Measurements from ENCODE around the gene EIF6. TPM values are rescaled to one million over a fixed set of nuclear protein-coding genes. Genes with fewer than 3 reads are reported as not detected.

The EIF6 gene
- total and polyA plus RNA-seq, 2 of the 8 experiments (the other 6 are each of a cell fraction or from before 2014, with no cell fraction given) = 184 to 319 TPM

- peak; percentile 71 to 84 for TF ChIP-seq POLR2A (IDR thresholded peaks at IDR 0.05; ENCODE audit: control extremely low read depth in 1 of 2, low read depth in 2 of 2, low read length in 2 of 2)
- peak; percentile 86 for TF ChIP-seq JUN (IDR thresholded peaks at IDR 0.05; ENCODE audit: low read depth, low read length)
- TF ChIP-seq TCF12 (IDR thresholded peaks at IDR 0.05; ENCODE audit: low read depth, low read length) = peak; percentile 93
- peak in 1 of 2 experiments; percentile 5; a peak in 2 of 4 replicates for TF ChIP-seq RAD21 (IDR thresholded peaks at IDR 0.05 in 1 of 2, conservative IDR thresholded peaks at IDR 0.05 in 1 of 2; ENCODE audit: low read depth in 2 of 2, low read length in 2 of 2)
- peak; percentile 70 for TF ChIP-seq TAF1 (IDR thresholded peaks at IDR 0.05; ENCODE audit: low read depth, low read length)
- peak in 1 of 2 experiments; percentile 79; a peak in 1 of 3 replicates for TF ChIP-seq EP300 (IDR thresholded peaks at IDR 0.05; ENCODE audit: borderline replicate concordance in 1 of 2, low read depth in 2 of 2, low read length in 2 of 2)
- peak; percentile 99 for TF ChIP-seq TEAD4 (IDR thresholded peaks at IDR 0.05; ENCODE audit: low read depth, low read length)
- peak; percentile 27 for TF ChIP-seq ASH2L (IDR thresholded peaks at IDR 0.05; ENCODE audit: low read length)
Measured at GRCh38 chr20:35262731-35263531, 21.6 kb downstream of the EIF6 start (continued).

Data from H1 (cell line).